Neural progenitor cell (in vitro differentiated cells): ENCODE data around the gene MORN5.

Experiments
- CTCF ChIP-seq: fragments of 200-600 bp; sonication (generic); IDR thresholded peaks from 2 replicates; pipeline ENCODE4 v1.5.1; 2017; ENCODE audit warnings: antibody characterized with exemption, mild to moderate bottlenecking
- EZH2 ChIP-seq: fragments of 200-600 bp; sonication (generic); IDR thresholded peaks from 2 replicates; pipeline ENCODE4 v1.6.1; 2017; ENCODE audit warnings: antibody characterized with exemption, mild to moderate bottlenecking, moderate library complexity
- EZH2phosphoT487 ChIP-seq: fragments of 200-600 bp; sonication (generic); IDR thresholded peaks from 2 replicates; pipeline ENCODE4 v1.6.1; 2017; ENCODE audit warnings: antibody characterized with exemption

GRCh38 chr9:122184551-122184950 is 24.8 kb downstream of the MORN5 start:
- TF ChIP-seq CTCF (no peak), EZH2 (no peak), EZH2phosphoT487 (no peak)
